ENCODE data around the gene RPS4Y2. TPM values are rescaled to one million over a fixed set of nuclear protein-coding genes. Genes with fewer than 3 reads are reported as not detected.

RPS4Y2 gene
- total and polyA plus RNA-seq, 2 donors (not counting 3 experiments of a cell fraction or from before 2014, with no cell fraction given) = not detected

- ChIA-PET CTCF (no interaction called here), POLR2A (no interaction called here)
- no peak overlapping the region for H3K27ac ChIP-seq (ENCODE audit: insufficient read depth, low read depth, low read length)
- no peak overlapping the region for H3K4me3 ChIP-seq (replicated peaks in 1 of 3; ENCODE audit: insufficient read depth in 1 of 3, low read depth in 1 of 3, low read length in 3 of 3)
- H3K36me3 ChIP-seq (ENCODE audit: control insufficient read depth in 2 of 2, extremely low read depth in 1 of 2, insufficient read depth in 2 of 2, low read length in 2 of 2) = no peaks in the 10 kb centered on the region
- dilution Hi-C loops (cut with MboI; ENCODE audit: extremely low pct_ligation_motif_present, low sequenced_read_pairs) = no loop called here
- H2AFZ ChIP-seq (ENCODE audit: low read depth, low read length) = no peak overlapping the region
- H3K9ac ChIP-seq (replicated peaks; ENCODE audit: extremely low read depth, insufficient read depth, low read length) = no peak overlapping the region
- intact Hi-C loops (cut with micrococcal nuclease) = no loop called here
- H3K4me1 ChIP-seq (ENCODE audit: control insufficient read depth, extremely low read depth, insufficient read depth, low read length) = no peaks in the 10 kb centered on the region
- H3K9me3 ChIP-seq (replicated peaks; ENCODE audit: control insufficient read depth, insufficient read depth, low read length) = no peaks in the 10 kb centered on the region
- DNase-seq (ENCODE audit: low read depth, low spot score) = no peak
- BruUV-seq (replicated peaks) = no TSS peak
- H3K9me1 ChIP-seq (replicated peaks; ENCODE audit: control insufficient read depth, extremely low read depth, insufficient read depth, low read length) = no peaks in the 10 kb centered on the region
- H3K79me2 ChIP-seq (ENCODE audit: control insufficient read depth, insufficient read depth, low read length) = no peaks in the 10 kb centered on the region
- no peak overlapping the region for H3K4me2 ChIP-seq (ENCODE audit: insufficient read depth, low read length)
- no peaks in the 10 kb centered on the region for H3K27me3 ChIP-seq (ENCODE audit: control insufficient read depth in 2 of 2, insufficient read depth in 2 of 2, low read length in 2 of 2)
- no peak for FAIRE-seq
- no peaks in the 10 kb centered on the region for H4K20me1 ChIP-seq (replicated peaks; ENCODE audit: control insufficient read depth, extremely low read depth, insufficient read depth, low read length)
- TF ChIP-seq FOS (IDR thresholded peaks at IDR 0.05; ENCODE audit: borderline replicate concordance, insufficient read depth, low read length) (no peak), CTCF (IDR thresholded peaks at IDR 0.05; ENCODE audit: extremely low read depth in 1 of 2, insufficient read depth in 1 of 2, low read depth in 1 of 2, low read length in 2 of 2) (no peak), JUN (IDR thresholded peaks at IDR 0.05; ENCODE audit: borderline replicate concordance, insufficient read depth, insufficient read length, low read depth) (no peak), MYC (IDR thresholded peaks at IDR 0.05; ENCODE audit: low read depth, low read length) (no peak), EZH2 (IDR thresholded peaks at IDR 0.05; ENCODE audit: borderline replicate concordance, low read depth, low read length, severe bottlenecking) (no peak), POLR2AphosphoS5 (IDR thresholded peaks at IDR 0.05; ENCODE audit: insufficient read depth, low read depth, low read length) (no peak), GATA2 (IDR thresholded peaks at IDR 0.05; ENCODE audit: insufficient read depth, insufficient read length, low read depth, low read length) (no peak), MAX (IDR thresholded peaks at IDR 0.05; ENCODE audit: insufficient read depth, insufficient read length) (no peak), POLR2A (IDR thresholded peaks at IDR 0.05; ENCODE audit: low read depth, low read length) (no peak)
Observed at GRCh38 chrY:20817067-20817466, 61.2 kb downstream of the RPS4Y2 start.

Other genes starting within 250 kb of the RPS4Y2 start
- 35.1 and 36.0 TPM in 2 replicates for gene EIF1AY, start 180.3 kb upstream of the RPS4Y2 start, total RNA-seq
- gene EIF1AY, start 180.3 kb upstream of the RPS4Y2 start, polyA plus RNA-seq = 5.3 and 7.2 TPM in 2 replicates